OCI-LY7 (cell line): ENCODE results near the gene TBX6. TPM values are rescaled to one million over a fixed set of nuclear protein-coding genes. Genes with fewer than 3 reads are reported as not detected.
A peak's percentile ranks its signal among the peaks of the same experiment; 100 is the strongest.

Experiments
- BruUV-seq: library from RNA; stranded (reverse); fragments of 400-500 nt; replicated peaks from 2 replicates; lab custom pipeline; 2021; lab: Mats Ljungman, UMichigan
- CTCF ChIA-PET: fragments of 300-600 bp; sonication (Branson Sonifier 250); formaldehyde crosslinking; loops from one replicate; lab custom pipeline; 2022; ENCODE audit warnings: antibody characterized with exemption; ENCODE audit not compliant: unreplicated experiment; lab: Charles Lee
- POLR2A ChIA-PET: fragments of 300-600 bp; sonication (Branson Sonifier 250); formaldehyde crosslinking; loops from one replicate; lab custom pipeline; 2022; ENCODE audit warnings: antibody characterized with exemption; lab: Charles Lee
- DNase-seq: peaks from one replicate; pipeline ENCODE4 v3.0.0-alpha.2; 2015; ENCODE audit warnings: low spot score
- H2AFZ ChIP-seq: fragments of 200-600 bp; sonication (generic), shearing (Covaris generic); 2 replicates; pipeline ENCODE4 v1.6.1; 2014; ENCODE audit warnings: mild to moderate bottlenecking, antibody characterized with exemption, low read length, moderate library complexity
- H3K27ac ChIP-seq: fragments of 200-600 bp; sonication (generic); 2 replicates; pipeline ENCODE4 v1.5.1; 2014; ENCODE audit warnings: mixed run types, low read depth, mild to moderate bottlenecking, moderate library complexity, low read length, inconsistent platforms; ENCODE audit not compliant: poor library complexity, severe bottlenecking
- H3K36me3 ChIP-seq: fragments of 200-600 bp; sonication (generic); 2 replicates; pipeline ENCODE4 v1.6.1; 2014; ENCODE audit warnings: mild to moderate bottlenecking, antibody characterized with exemption, low read length, moderate library complexity, mixed read lengths; ENCODE audit not compliant: insufficient read depth
- H3K4me1 ChIP-seq: fragments of 200-600 bp; sonication (generic); 2 replicates; pipeline ENCODE4 v1.5.1; 2014; ENCODE audit warnings: mild to moderate bottlenecking, low read length; ENCODE audit not compliant: insufficient read depth, poor library complexity, severe bottlenecking
- H3K4me2 ChIP-seq: fragments of 200-600 bp; sonication (generic); 2 replicates; pipeline ENCODE4 v1.6.1; 2014; ENCODE audit warnings: mild to moderate bottlenecking, low read length
- H3K4me3 ChIP-seq: fragments of 200-600 bp; sonication (generic); 2 replicates; pipeline ENCODE4 v1.5.1; 2014; ENCODE audit warnings: mild to moderate bottlenecking, low read depth, low read length; ENCODE audit not compliant: poor library complexity, severe bottlenecking
- H3K79me2 ChIP-seq: fragments of 200-600 bp; sonication (generic); 2 replicates; pipeline ENCODE4 v1.6.1; 2016; ENCODE audit warnings: low read depth, mild to moderate bottlenecking, low read length, moderate library complexity, mixed read lengths; ENCODE audit not compliant: insufficient read depth
- H3K9me2 ChIP-seq: fragments of 200-600 bp; sonication (generic); 2 replicates; pipeline ENCODE4 v1.6.1; 2016; ENCODE audit warnings: mild to moderate bottlenecking, low read length, mixed read lengths; ENCODE audit not compliant: insufficient read depth
- H3K9me3 ChIP-seq: fragments of 200-600 bp; sonication (generic); 2 replicates; pipeline ENCODE4 v1.6.1; 2014; ENCODE audit warnings: mild to moderate bottlenecking, mixed run types, low read length, mixed read lengths
- H4K20me1 ChIP-seq: fragments of 200-600 bp; sonication (generic); 2 replicates; pipeline ENCODE4 v1.6.1; 2014; ENCODE audit warnings: mild to moderate bottlenecking, antibody characterized with exemption, low read length, moderate library complexity, mixed read lengths; ENCODE audit not compliant: insufficient read depth
- CTCF ChIP-seq: fragments of 200-600 bp; sonication (generic); conservative IDR thresholded peaks from 2 replicates; pipeline ENCODE4 v1.5.1; 2014; ENCODE audit warnings: mild to moderate bottlenecking, antibody characterized with exemption, low read length, moderate library complexity, mixed read lengths
- EZH2phosphoT487 ChIP-seq: fragments of 200-600 bp; sonication (generic); IDR thresholded peaks from 2 replicates; pipeline ENCODE4 v1.6.1; 2018; ENCODE audit warnings: low read depth, borderline replicate concordance, mild to moderate bottlenecking, mixed run types, antibody characterized with exemption, low read length, moderate library complexity, mixed read lengths
- intact Hi-C: fragments of 100-400 bp; cut with micrococcal nuclease; formaldehyde crosslinking; loops from one replicate; pipeline ENCODE4 v1.10.0; 2022; ENCODE audit not compliant: unreplicated experiment
- total RNA-seq, 2 experiments: library from RNA; depleted of rRNA in 1 of 2; stranded (reverse); fragments of >200 nt in 1 of 2; shearing (Covaris generic) in 1 of 2; gene quantifications; 2 replicates each; pipeline ENCODE4 v1.2.3, GENCODE V29; 2014 to 2022

Gene TBX6
- total RNA-seq, 2 experiments from 2014 or later: 1.4 to 3.7 TPM

- H3K9me3 ChIP-seq: no peaks in the 10 kb centered on the region
- POLR2A ChIA-PET: interaction anchor here (0.6 to 0.7 kb wide), 2 partner anchors 111 to 366 kb away, joined by 4 to 5 read pairs; no protein-coding TSS in a partner anchor
- H3K9me2 ChIP-seq: no peaks in the 10 kb centered on the region
- H3K4me1 ChIP-seq: peaks cover 36% of the 10 kb centered on the region
- H3K79me2 ChIP-seq: peaks cover 44% of the 10 kb centered on the region
- H3K4me2 ChIP-seq: no peak overlapping the region; the same call in 1 of the 2 replicates
- intact Hi-C loops: loop anchor here (10.0 kb wide), 1 partner anchor 286 kb away; the partner anchor contains the start of gene CD2BP2
- H4K20me1 ChIP-seq: peaks cover 14% of the 10 kb centered on the region
- H3K4me3 ChIP-seq: no peak overlapping the region
- BruUV-seq: no TSS peak
- no peak for DNase-seq
- no peak overlapping the region for H2AFZ ChIP-seq
- peaks cover 77% of the 10 kb centered on the region for H3K36me3 ChIP-seq
- no peak overlapping the region for H3K27ac ChIP-seq
- TF ChIP-seq CTCF: no peak
- no peak for TF ChIP-seq EZH2phosphoT487
- CTCF ChIA-PET: no interaction called here
Observed at GRCh38 chr16:30068333-30068732, 23.4 kb downstream of the TBX6 start.

- POLR2A ChIA-PET: interaction anchor here (1.5 kb wide), 1 partner anchor 25 kb away, joined by 4 read pairs; no protein-coding TSS in a partner anchor
Observed at GRCh38 chr16:30067584-30067916, 24.2 kb downstream of the TBX6 start.

More at GRCh38 chr16:30067584-30067916, 24.2 kb downstream of the TBX6 start:
- Histone ChIP-seq H2AFZ (no peak overlapping the region), H3K4me1 (peaks cover 39% of the 10 kb centered on the region), H3K27ac (no peak overlapping the region), H3K4me3 (peak overlapping the region; percentile 99), H3K9me2 (no peaks in the 10 kb centered on the region), H3K36me3 (peaks cover 69% of the 10 kb centered on the region), H4K20me1 (peaks cover 14% of the 10 kb centered on the region), H3K79me2 (peaks cover 44% of the 10 kb centered on the region), H3K9me3 (no peaks in the 10 kb centered on the region), H3K4me2 (peak overlapping the region; percentile 94)
- no peak for DNase-seq
- intact Hi-C loops: loop anchor here (10.0 kb wide), 1 partner anchor 287 kb away; the partner anchor contains the start of gene CD2BP2
- BruUV-seq: no TSS peak
- TF ChIP-seq CTCF: no peak
- no peak for TF ChIP-seq EZH2phosphoT487
- CTCF ChIA-PET: no interaction called here
